Motor neuron (in vitro differentiated cells): Measurements from ENCODE around the gene DEPDC5. TPM values are rescaled to one million over a fixed set of nuclear protein-coding genes. Genes with fewer than 3 reads are reported as not detected.
A peak's percentile ranks its signal among the peaks of the same experiment; 100 is the strongest.
"Not testable (repeated sequence)": the region's sequence is repeated elsewhere in the genome, so short reads cannot be mapped to it uniquely, and the experiment has no call there.

Experiments used
- ATAC-seq, 8 experiments: fragments of 200-7000 bp; cut with Tn5 transposase; replicated peaks in 6 of 8; 2 replicates each; pipeline ENCODE4 v1.8.0; 2021; ENCODE audit warnings: mild to moderate bottlenecking in 8 of 8, moderate library complexity in 8 of 8
- H3K27ac ChIP-seq, 2 donors: fragments of 250-450 bp; sonication (Bioruptor Pico); 2 replicates each; pipeline ENCODE4 v1.9.0; 2021; ENCODE audit warnings: antibody characterized with exemption in 2 of 2, mild to moderate bottlenecking in 2 of 2, moderate library complexity in 1 of 2
- H3K4me1 ChIP-seq, 2 donors: fragments of 250-450 bp; sonication (Bioruptor Pico); replicated peaks in 1 of 2; 2 replicates each; pipeline ENCODE4 v1.6.1; 2021; ENCODE audit warnings: antibody characterized with exemption in 2 of 2, mild to moderate bottlenecking in 2 of 2, moderate library complexity in 1 of 2
- H3K4me3 ChIP-seq, 5 donors: fragments of 250-450 bp; sonication (Bioruptor Pico); 2 replicates each; pipeline ENCODE4 v1.9.0; 2021; ENCODE audit warnings: antibody characterized with exemption in 5 of 5, mild to moderate bottlenecking in 5 of 5, moderate library complexity in 4 of 5
- WGBS, 10 experiments: fragments of 450-650 bp; shearing (Covaris generic); methylation state at CpG; one replicate each; pipeline ENCODE4 v1.0.0; 2022; 5-methylcytosine and 5-hydroxymethylcytosine counted together
- in situ Hi-C, 9 experiments: fragments of 400-800 bp; cut with MboI; loops; one replicate each; pipeline ENCODE4 v1.15.0; 2021; ENCODE audit warnings: low sequenced_read_pairs in 9 of 9, low pct_unique_long_range_greater_than_20kb in 2 of 9; ENCODE audit not compliant: unreplicated experiment in 9 of 9
- total RNA-seq, 8 experiments: library from RNA; unstranded; fragments of 300-600 nt; gene quantifications; 2 replicates each; pipeline versions ENCODE4 v1.2.3 to v1.2.4, GENCODE V29; 2022

Gene DEPDC5
- total RNA-seq, 8 experiments from 2014 or later = 10.4 to 35.6 (median 14.6) TPM

GRCh38 chr22:31736458-31736857, 17.4 kb upstream of the DEPDC5 start:
- WGBS, 10 experiments = 80 to 100% (median 100%) methylated on average over 1 to 2 of the region's 2 CpGs; no CpG with 5 or more reads in 4 of the 10 experiments
- ATAC-seq = no peak
- Histone ChIP-seq H3K27ac (no peak overlapping the region), H3K4me3 (no peak overlapping the region), H3K4me1 (no peaks in the 10 kb centered on the region)
- in situ Hi-C loops = no loop called here

- no peak overlapping the region for H3K27ac ChIP-seq
- in situ Hi-C loops = no loop called here
- H3K4me3 ChIP-seq = no peak overlapping the region
- no peaks in the 10 kb centered on the region for H3K4me1 ChIP-seq
- 80 to 100% (median 93%) methylated on average over 1 to 5 of the region's 5 CpGs; no CpG with 5 or more reads in 1 of the 10 experiments for WGBS, 10 experiments
- no peak for ATAC-seq
Measured at GRCh38 chr22:31737932-31738331, 15.9 kb upstream of the DEPDC5 start.

GRCh38 chr22:31738566-31738965, 15.3 kb upstream of the DEPDC5 start:
- WGBS, 10 experiments = 56 to 92% (median 73%) methylated on average over 1 to 2 of the region's 2 CpGs; no CpG with 5 or more reads in 4 of the 10 experiments

GRCh38 chr22:31739795-31740201, 14.0 kb upstream of the DEPDC5 start:
- Histone ChIP-seq H3K4me3 (no peak overlapping the region), H3K27ac (no peak overlapping the region), H3K4me1 (no peaks in the 10 kb centered on the region)
- ATAC-seq = peak in 1 of 8 experiments; percentile 41
- in situ Hi-C loops = no loop called here
- 92 to 100% (median 100%) methylated on average over 1 to 2 of the region's 2 CpGs; no CpG with 5 or more reads in 4 of the 10 experiments for WGBS, 10 experiments

More at GRCh38 chr22:31738566-31738965, 15.3 kb upstream of the DEPDC5 start:
- H3K27ac ChIP-seq = no peak overlapping the region
- no peak overlapping the region for H3K4me3 ChIP-seq
- H3K4me1 ChIP-seq = no peaks in the 10 kb centered on the region
- in situ Hi-C loops = no loop called here
- peak in 2 of 8 experiments; percentile 35 to 58 for ATAC-seq

- in situ Hi-C loops, ATAC-seq, H3K4me1 ChIP-seq, H3K27ac ChIP-seq, H3K4me3 ChIP-seq: not testable (repeated sequence)
- 81 to 100% (median 98%) methylated on average over 1 to 5 of the region's 7 CpGs; no CpG with 5 or more reads in 2 of the 10 experiments for WGBS, 10 experiments
Measured at GRCh38 chr22:31740314-31740713, 13.5 kb upstream of the DEPDC5 start.

GRCh38 chr22:31742115-31742514, 11.7 kb upstream of the DEPDC5 start:
- H3K27ac ChIP-seq = no peak overlapping the region

GRCh38 chr22:31742682-31743081, 11.1 kb upstream of the DEPDC5 start:
- in situ Hi-C loops = no loop called here
- ATAC-seq = no peak
- WGBS, 10 experiments = 82 to 100% (median 97%) methylated on average over 1 to 2 of the region's 2 CpGs; no CpG with 5 or more reads in 4 of the 10 experiments
- Histone ChIP-seq H3K4me1 (peaks cover 0 to 2% of the 10 kb centered on the region in 2 donors), H3K4me3 (no peak overlapping the region), H3K27ac (no peak overlapping the region)

More at GRCh38 chr22:31742115-31742514, 11.7 kb upstream of the DEPDC5 start:
- 73 to 100% (median 94%) methylated on average over 1 to 3 of the region's 3 CpGs; no CpG with 5 or more reads in 2 of the 10 experiments for WGBS, 10 experiments
- in situ Hi-C loops = no loop called here
- Histone ChIP-seq H3K4me3 (no peak overlapping the region), H3K4me1 (no peaks in the 10 kb centered on the region)
- no peak for ATAC-seq

- ATAC-seq = no peak
- in situ Hi-C loops = no loop called here
- 83 to 100% (median 100%) methylated on average over 1 to 5 of the region's 7 CpGs for WGBS, 10 experiments
Measured at GRCh38 chr22:31743871-31744270, 9.9 kb upstream of the DEPDC5 start.

GRCh38 chr22:31747441-31747840, 6.4 kb upstream of the DEPDC5 start:
- WGBS, 10 experiments = 57 to 100% (median 80%) methylated on average over 1 to 4 of the region's 4 CpGs; no CpG with 5 or more reads in 1 of the 10 experiments
- H3K4me3 ChIP-seq = no peak overlapping the region
- in situ Hi-C loops = no loop called here
- H3K4me1 ChIP-seq = peaks cover 10 to 22% of the 10 kb centered on the region in 2 donors
- H3K27ac ChIP-seq = no peak overlapping the region
- no peak for ATAC-seq

More at GRCh38 chr22:31743871-31744270, 9.9 kb upstream of the DEPDC5 start:
- Histone ChIP-seq H3K4me3 (no peak overlapping the region), H3K27ac (no peak overlapping the region), H3K4me1 (peaks cover 0 to 13% of the 10 kb centered on the region in 2 donors)

- H3K4me1 ChIP-seq = peaks cover 18 to 30% of the 10 kb centered on the region in 2 donors
- WGBS, 10 experiments = 0 to 46% (median 16%) methylated on average over 1 to 2 of the region's 2 CpGs; no CpG with 5 or more reads in 2 of the 10 experiments
- in situ Hi-C loops = no loop called here
- no peak overlapping the region for H3K27ac ChIP-seq
- ATAC-seq = no peak
- H3K4me3 ChIP-seq = peak overlapping the region; percentile 66 to 99 (median 83)
Measured at GRCh38 chr22:31748490-31748889, 5.3 kb upstream of the DEPDC5 start.

- H3K27ac ChIP-seq = peak within 1 kb of the TSS; percentile 88 to 89
- peak; percentile 63 to 81 (median 78) for ATAC-seq
- H3K4me3 ChIP-seq = peak within 1 kb of the TSS; percentile 66 to 99 (median 83)
- in situ Hi-C loops = no loop called here
- WGBS, 10 experiments = 0% methylated on average over 1 to 16 of the region's 62 CpGs; no CpG with 5 or more reads in 3 of the 10 experiments
- peaks cover 22 to 37% of the 10 kb centered on the region in 2 donors for H3K4me1 ChIP-seq
Measured at GRCh38 chr22:31749636-31750364, 4.0 kb upstream of the DEPDC5 start, which contains the start of gene PRR14L. TSS of gene PRR14L (minus strand) at chr22:31750132. CDS start at chr22:31738860, 11,272 bp downstream.

GRCh38 chr22:31750365-31751284, 3.2 kb upstream of the DEPDC5 start:
- Histone ChIP-seq H3K27ac (no peak overlapping the region), H3K4me1 (peaks cover 22 to 40% of the 10 kb centered on the region in 2 donors), H3K4me3 (peak overlapping the region; percentile 66 to 99 (median 83))
- in situ Hi-C loops = no loop called here
- no peak for ATAC-seq
- 7 to 86% (median 66%) methylated on average over 2 to 14 of the region's 16 CpGs for WGBS, 10 experiments
